Upper lobe of left lung (tissue), 6 donors: Measurements from ENCODE around the gene NDRG4. TPM values are rescaled to one million over a fixed set of nuclear protein-coding genes. Genes with fewer than 3 reads are reported as not detected.
A peak's percentile ranks its signal among the peaks of the same experiment; 100 is the strongest.

Experiments used
- ATAC-seq, 2 donors: fragments of 200-7000 bp; cut with Tn5 transposase; one replicate each; pipeline ENCODE4 v1.9.1; 2022; ENCODE audit warnings: mild to moderate bottlenecking in 2 of 2, moderate library complexity in 2 of 2; ENCODE audit not compliant: low FRiP score in 2 of 2
- DNase-seq, 2 donors: peaks; one replicate each; pipeline ENCODE4 v3.0.0-alpha.2; 2019 to 2020
- H3K27ac ChIP-seq, 4 donors: fragments of 200-600 bp; sonication (generic); one replicate each; pipeline ENCODE4 v1.5.1; 2016 to 2019
- H3K27me3 ChIP-seq, 4 donors: fragments of 200-600 bp; sonication (generic); one replicate each; pipeline ENCODE4 v1.5.1; 2017 to 2019
- H3K36me3 ChIP-seq, 4 donors: fragments of 200-600 bp; sonication (generic); one replicate each; pipeline ENCODE4 v1.5.1; 2016 to 2019
- H3K4me1 ChIP-seq, 4 donors: fragments of 200-600 bp; sonication (generic); one replicate each; pipeline ENCODE4 v1.5.1; 2018 to 2019
- H3K4me3 ChIP-seq, 4 donors: fragments of 200-600 bp; sonication (generic); one replicate each; pipeline ENCODE4 v1.5.1; 2017 to 2019; ENCODE audit warnings: mild to moderate bottlenecking in 2 of 4, moderate library complexity in 1 of 4
- H3K9me3 ChIP-seq, 4 donors: fragments of 200-600 bp; sonication (generic); one replicate each; pipeline ENCODE4 v1.5.1; 2018 to 2019
- CTCF ChIP-seq, 6 experiments: fragments of 450-650 bp in 4 of 6; fragments of 200-600 bp in 2 of 6; sonication (generic) in 2 of 6; IDR thresholded peaks; one replicate each; pipeline ENCODE4 v1.5.1; 2016 to 2019; ENCODE audit warnings: antibody characterized with exemption in 6 of 6
- EP300 ChIP-seq, 4 donors: sonication (generic); formaldehyde crosslinking; IDR thresholded peaks; one replicate each; pipeline ENCODE4 v1.5.1; 2017; ENCODE audit warnings: antibody characterized with exemption in 4 of 4, control low read depth in 2 of 4
- POLR2A ChIP-seq, 4 donors: fragments of 450-650 bp; IDR thresholded peaks; one replicate each; pipeline ENCODE4 v1.5.1; 2016 to 2017; ENCODE audit warnings: antibody characterized with exemption in 4 of 4, mild to moderate bottlenecking in 2 of 4
- POLR2AphosphoS5 ChIP-seq, 2 donors: sonication (generic); formaldehyde crosslinking; IDR thresholded peaks; one replicate each; pipeline ENCODE4 v1.5.1; 2017; ENCODE audit warnings: antibody characterized with exemption in 2 of 2
- WGBS, 2 donors: methylation state at CpG; one replicate each; pipeline ENCODE4 v1.1.5; 2017 to 2018; 5-methylcytosine and 5-hydroxymethylcytosine counted together
- total RNA-seq, 6 donors: library from RNA; depleted of rRNA in 4 of 6; stranded (reverse); fragments of >200 nt in 4 of 6; gene quantifications; one replicate each; pipeline versions ENCODE4 v1.1.0 to v1.2.1, GENCODE V29; 2016 to 2021
- donor health status: DM: no; HTN: no; CAD: no; lungs with moderate emphysema.
- donor health status: DM: no; HTN: yes; CAD: no; lungs with severe emphysema.

NDRG4 gene
- total RNA-seq, 6 donors from 2014 or later: 25.1 to 81.0 (median 30.5) TPM

- DNase-seq (no peak), ATAC-seq (no peak)
- Histone ChIP-seq H3K4me1 (peaks cover 5 to 25% (median 14%) of the 10 kb centered on the region in 4 donors), H3K27me3 (peaks cover 0 to 18% (median 11%) of the 10 kb centered on the region in 4 donors), H3K36me3 (peaks cover 0 to 13% (median 8%) of the 10 kb centered on the region in 4 donors), H3K4me3 (no peak overlapping the region), H3K27ac (no peak overlapping the region), H3K9me3 (no peaks in the 10 kb centered on the region)
- 73 to 80% methylated on average over 6 to 8 of the region's 8 CpGs for WGBS, 2 donors
- TF ChIP-seq POLR2A (IDR thresholded peaks at IDR 0.05) (no peak), EP300 (IDR thresholded peaks at IDR 0.05) (no peak), POLR2AphosphoS5 (IDR thresholded peaks at IDR 0.05) (no peak), CTCF (IDR thresholded peaks at IDR 0.05) (no peak)
These were observed 2.4 kb downstream of the NDRG4 start for GRCh38 chr16:58502217-58502921.

- TF ChIP-seq POLR2AphosphoS5 (IDR thresholded peaks at IDR 0.05): no peak
- TF ChIP-seq EP300 (IDR thresholded peaks at IDR 0.05): no peak
- no peak for TF ChIP-seq CTCF (IDR thresholded peaks at IDR 0.05)
- TF ChIP-seq POLR2A (IDR thresholded peaks at IDR 0.05): no peak
- 86 to 88% methylated on average over 13 to 14 of the region's 14 CpGs for WGBS, 2 donors
- Histone ChIP-seq H3K27me3 (peaks cover 0 to 18% (median 11%) of the 10 kb centered on the region in 4 donors), H3K36me3 (peaks cover 0 to 13% (median 8%) of the 10 kb centered on the region in 4 donors), H3K27ac (no peak overlapping the region), H3K4me1 (peaks cover 5 to 25% (median 14%) of the 10 kb centered on the region in 4 donors), H3K9me3 (no peaks in the 10 kb centered on the region), H3K4me3 (no peak overlapping the region)
- ATAC-seq (no peak), DNase-seq (peak in 1 of 2 donors; percentile 59)
These were observed 3.4 kb downstream of the NDRG4 start for GRCh38 chr16:58503166-58503862.

GRCh38 chr16:58503863-58504688 is 4.1 kb downstream of the NDRG4 start:
- 94 to 97% methylated on average over 11 to 21 of the region's 21 CpGs for WGBS, 2 donors
- Histone ChIP-seq H3K27ac (no peak overlapping the region), H3K27me3 (peaks cover 0 to 18% (median 11%) of the 10 kb centered on the region in 4 donors), H3K9me3 (no peaks in the 10 kb centered on the region), H3K4me3 (no peak overlapping the region), H3K4me1 (peaks cover 5 to 25% (median 14%) of the 10 kb centered on the region in 4 donors), H3K36me3 (peaks cover 0 to 13% (median 8%) of the 10 kb centered on the region in 4 donors)
- no peak for ATAC-seq
- peak in 1 of 2 donors; percentile 54 for DNase-seq
- TF ChIP-seq POLR2A (IDR thresholded peaks at IDR 0.05): no peak
- TF ChIP-seq POLR2AphosphoS5 (IDR thresholded peaks at IDR 0.05): no peak
- TF ChIP-seq CTCF (IDR thresholded peaks at IDR 0.05): no peak
- TF ChIP-seq EP300 (IDR thresholded peaks at IDR 0.05): no peak

GRCh38 chr16:58506241-58507194 is 6.6 kb downstream of the NDRG4 start:
- H3K36me3 ChIP-seq: peaks cover 0 to 25% (median 10%) of the 10 kb centered on the region in 4 donors
- no peaks in the 10 kb centered on the region for H3K9me3 ChIP-seq
- DNase-seq (no peak), ATAC-seq (no peak)
- 73 to 82% methylated on average over 9 to 18 of the region's 20 CpGs for WGBS, 2 donors
- H3K4me3 ChIP-seq: no peak overlapping the region
- H3K27ac ChIP-seq: no peak overlapping the region
- no peak for TF ChIP-seq POLR2A (IDR thresholded peaks at IDR 0.05)
- no peak for TF ChIP-seq EP300 (IDR thresholded peaks at IDR 0.05)
- TF ChIP-seq CTCF (IDR thresholded peaks at IDR 0.05): no peak
- TF ChIP-seq POLR2AphosphoS5 (IDR thresholded peaks at IDR 0.05): no peak
- peaks cover 0 to 10% (median 2%) of the 10 kb centered on the region in 4 donors for H3K27me3 ChIP-seq
- H3K4me1 ChIP-seq: peaks cover under 1 to 5% (median 3%) of the 10 kb centered on the region in 4 donors
